Right lobe of liver (tissue), 4 donors: Measurements from ENCODE around the gene SLC9A5.

Source experiments
- POLR2A ChIP-seq: fragments of 450-650 bp; IDR thresholded peaks from one replicate; pipeline ENCODE4 v1.6.1; 2017; ENCODE audit warnings: antibody characterized with exemption, mild to moderate bottlenecking
- TF ChIP-seq, protein P1 (sequence below), 4 donors: fragments of 200-600 bp in 3 of 4; fragments of 450-650 bp in 1 of 4; IDR thresholded peaks; one replicate each; pipeline versions ENCODE4 v1.5.1 to v1.8.0; 2016 to 2022; ENCODE audit warnings: antibody characterized with exemption in 4 of 4, mild to moderate bottlenecking in 2 of 4
- donor health status: DM: no; HTN: no; CAD: no.
- donor health status: DM: no; HTN: no; CAD: no.
- donor health status: DM: no; HTN: yes; CAD: no.

- TF ChIP-seq, protein P1, sequence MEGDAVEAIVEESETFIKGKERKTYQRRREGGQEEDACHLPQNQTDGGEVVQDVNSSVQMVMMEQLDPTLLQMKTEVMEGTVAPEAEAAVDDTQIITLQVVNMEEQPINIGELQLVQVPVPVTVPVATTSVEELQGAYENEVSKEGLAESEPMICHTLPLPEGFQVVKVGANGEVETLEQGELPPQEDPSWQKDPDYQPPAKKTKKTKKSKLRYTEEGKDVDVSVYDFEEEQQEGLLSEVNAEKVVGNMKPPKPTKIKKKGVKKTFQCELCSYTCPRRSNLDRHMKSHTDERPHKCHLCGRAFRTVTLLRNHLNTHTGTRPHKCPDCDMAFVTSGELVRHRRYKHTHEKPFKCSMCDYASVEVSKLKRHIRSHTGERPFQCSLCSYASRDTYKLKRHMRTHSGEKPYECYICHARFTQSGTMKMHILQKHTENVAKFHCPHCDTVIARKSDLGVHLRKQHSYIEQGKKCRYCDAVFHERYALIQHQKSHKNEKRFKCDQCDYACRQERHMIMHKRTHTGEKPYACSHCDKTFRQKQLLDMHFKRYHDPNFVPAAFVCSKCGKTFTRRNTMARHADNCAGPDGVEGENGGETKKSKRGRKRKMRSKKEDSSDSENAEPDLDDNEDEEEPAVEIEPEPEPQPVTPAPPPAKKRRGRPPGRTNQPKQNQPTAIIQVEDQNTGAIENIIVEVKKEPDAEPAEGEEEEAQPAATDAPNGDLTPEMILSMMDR (IDR thresholded peaks at IDR 0.05), result no peak
- no peak for TF ChIP-seq POLR2A
Observed at GRCh38 chr16:67229906-67230808, 18.6 kb upstream of the SLC9A5 start.
